Measurements from ENCODE around the gene USP13. TPM values are rescaled to one million over a fixed set of nuclear protein-coding genes. Genes with fewer than 3 reads are reported as not detected.

The USP13 gene
- total RNA-seq, 3 donors from 2014 or later = 11.4 to 17.3 (median 11.8) TPM

- Histone ChIP-seq H3K27ac (no peak overlapping the region), H3K36me3 (no peaks in the 10 kb centered on the region), H3K4me3 (no peak overlapping the region), H3K27me3 (no peaks in the 10 kb centered on the region), H3K4me1 (no peaks in the 10 kb centered on the region), H3K9me3 (no peaks in the 10 kb centered on the region)
- intact Hi-C loops (cut with DNase I; ENCODE audit: low total_unique reads) = no loop called here
- no peak for TF ChIP-seq POLR2AphosphoS5 (IDR thresholded peaks at IDR 0.05)
- no peak for TF ChIP-seq POLR2A (IDR thresholded peaks at IDR 0.05)
- no peak for TF ChIP-seq CTCF (IDR thresholded peaks at IDR 0.05)
- no peak for DNase-seq (ENCODE audit: low spot score in 2 of 2)
Measured at GRCh38 chr3:179739816-179740594, 87.2 kb downstream of the USP13 start.

- intact Hi-C loops (cut with DNase I; ENCODE audit: low total_unique reads) = no loop called here
- H3K27ac ChIP-seq = no peak overlapping the region
- no peaks in the 10 kb centered on the region for H3K27me3 ChIP-seq
- TF ChIP-seq CTCF (IDR thresholded peaks at IDR 0.05) (no peak), POLR2A (IDR thresholded peaks at IDR 0.05) (no peak)
- H3K9me3 ChIP-seq = no peaks in the 10 kb centered on the region
- peaks cover 4% of the 10 kb centered on the region for H3K36me3 ChIP-seq
- no peak for DNase-seq (ENCODE audit: low spot score in 2 of 2)
- H3K4me1 ChIP-seq = no peaks in the 10 kb centered on the region
- no peak overlapping the region for H3K4me3 ChIP-seq
Measured at GRCh38 chr3:179743913-179744312, 91.1 kb downstream of the USP13 start.

GRCh38 chr3:179744667-179745066 lies 91.8 kb downstream of the USP13 start:
- H3K4me3 ChIP-seq = no peak overlapping the region
- no peak overlapping the region for H3K27ac ChIP-seq
- H3K36me3 ChIP-seq = peaks cover 4% of the 10 kb centered on the region
- H3K4me1 ChIP-seq = no peaks in the 10 kb centered on the region
- no peaks in the 10 kb centered on the region for H3K9me3 ChIP-seq
- no peaks in the 10 kb centered on the region for H3K27me3 ChIP-seq
- DNase-seq (ENCODE audit: low spot score in 2 of 2) = no peak
- intact Hi-C loops (cut with DNase I; ENCODE audit: low total_unique reads) = no loop called here
- TF ChIP-seq POLR2A (IDR thresholded peaks at IDR 0.05) (no peak), POLR2AphosphoS5 (IDR thresholded peaks at IDR 0.05) (no peak), CTCF (IDR thresholded peaks at IDR 0.05) (no peak)

GRCh38 chr3:179745079-179745478 lies 92.2 kb downstream of the USP13 start:
- no peak overlapping the region for H3K27ac ChIP-seq
- H3K4me1 ChIP-seq = no peaks in the 10 kb centered on the region
- intact Hi-C loops (cut with DNase I; ENCODE audit: low total_unique reads) = no loop called here
- no peaks in the 10 kb centered on the region for H3K27me3 ChIP-seq
- peaks cover 4% of the 10 kb centered on the region for H3K36me3 ChIP-seq
- H3K4me3 ChIP-seq = no peak overlapping the region
- no peaks in the 10 kb centered on the region for H3K9me3 ChIP-seq
- no peak for DNase-seq (ENCODE audit: low spot score in 2 of 2)
- TF ChIP-seq CTCF (IDR thresholded peaks at IDR 0.05) (no peak), POLR2AphosphoS5 (IDR thresholded peaks at IDR 0.05) (no peak), POLR2A (IDR thresholded peaks at IDR 0.05) (no peak)

- intact Hi-C loops (cut with DNase I; ENCODE audit: low total_unique reads) = no loop called here
- Histone ChIP-seq H3K36me3 (peaks cover 4% of the 10 kb centered on the region), H3K27me3 (no peaks in the 10 kb centered on the region), H3K9me3 (no peaks in the 10 kb centered on the region), H3K4me1 (no peaks in the 10 kb centered on the region), H3K27ac (no peak overlapping the region), H3K4me3 (no peak overlapping the region)
- no peak for DNase-seq (ENCODE audit: low spot score in 2 of 2)
- TF ChIP-seq POLR2A (IDR thresholded peaks at IDR 0.05) (no peak), POLR2AphosphoS5 (IDR thresholded peaks at IDR 0.05) (no peak), CTCF (IDR thresholded peaks at IDR 0.05) (no peak)
Measured at GRCh38 chr3:179745716-179746115, 92.9 kb downstream of the USP13 start.
